Left ventricle myocardium inferior (tissue), 1 donor: ENCODE data around the gene IFITM2. TPM values are rescaled to one million over a fixed set of nuclear protein-coding genes. Genes with fewer than 3 reads are reported as not detected.
A peak's percentile ranks its signal among the peaks of the same experiment; 100 is the strongest.

Experiments used
- DNase-seq: peaks from one replicate; pipeline ENCODE4 v3.0.0-alpha.2; 2020
- H3K27ac ChIP-seq: fragments of 200-600 bp; replicated peaks from 2 replicates; pipeline ENCODE4 v1.8.0; 2021
- H3K27me3 ChIP-seq: fragments of 200-600 bp; 2 replicates; pipeline ENCODE4 v1.8.0; 2021; ENCODE audit warnings: low read depth
- H3K36me3 ChIP-seq: fragments of 200-600 bp; 2 replicates; pipeline ENCODE4 v1.8.0; 2021
- H3K4me1 ChIP-seq: fragments of 200-600 bp; 2 replicates; pipeline ENCODE4 v1.8.0; 2021
- H3K4me3 ChIP-seq: fragments of 200-600 bp; 2 replicates; pipeline ENCODE4 v1.8.0; 2021; ENCODE audit warnings: mild to moderate bottlenecking, moderate library complexity
- H3K9me3 ChIP-seq: fragments of 200-600 bp; replicated peaks from 2 replicates; pipeline ENCODE4 v1.8.0; 2021
- intact Hi-C: fragments of 100-400 bp; cut with micrococcal nuclease; formaldehyde crosslinking; loops from one replicate; pipeline ENCODE4 v1.11.0; 2022
- total RNA-seq: library from RNA; stranded (reverse); fragmentation: NEBNext Ultra II Directional; extraction: Animal tissue kit (Norgen Biotek cat#: 25700); gene quantifications from one replicate; pipeline ENCODE4 v1.2.1, GENCODE V29; 2021
- TF ChIP-seq, protein P1 (sequence below): fragments of 200-600 bp; IDR thresholded peaks from 2 replicates; pipeline ENCODE4 v1.8.0; 2021; ENCODE audit warnings: antibody characterized with exemption, mild to moderate bottlenecking, borderline replicate concordance
- donor health status: DM: no; HTN: yes; CAD: no; lungs with severe emphysema.

The IFITM2 gene
- total RNA-seq, 1 donor from 2014 or later: 160 TPM

GRCh38 chr11:288478-289397 is 18.9 kb upstream of the IFITM2 start, which contains the start of gene PGGHG:
TSS of gene PGGHG (plus strand) at chr11:289126. CDS start at chr11:289817, 691 bp downstream.
- Histone ChIP-seq H3K4me3 (peak within 1 kb of the TSS; percentile 81), H3K9me3 (no peaks in the 10 kb centered on the region), H3K4me1 (peaks cover 22% of the 10 kb centered on the region), H3K36me3 (no peaks in the 10 kb centered on the region), H3K27me3 (peaks cover 51% of the 10 kb centered on the region), H3K27ac (peak within 1 kb of the TSS; percentile 84)
- DNase-seq: peak; percentile 88
- intact Hi-C loops: no loop called here
- TF ChIP-seq, protein P1, sequence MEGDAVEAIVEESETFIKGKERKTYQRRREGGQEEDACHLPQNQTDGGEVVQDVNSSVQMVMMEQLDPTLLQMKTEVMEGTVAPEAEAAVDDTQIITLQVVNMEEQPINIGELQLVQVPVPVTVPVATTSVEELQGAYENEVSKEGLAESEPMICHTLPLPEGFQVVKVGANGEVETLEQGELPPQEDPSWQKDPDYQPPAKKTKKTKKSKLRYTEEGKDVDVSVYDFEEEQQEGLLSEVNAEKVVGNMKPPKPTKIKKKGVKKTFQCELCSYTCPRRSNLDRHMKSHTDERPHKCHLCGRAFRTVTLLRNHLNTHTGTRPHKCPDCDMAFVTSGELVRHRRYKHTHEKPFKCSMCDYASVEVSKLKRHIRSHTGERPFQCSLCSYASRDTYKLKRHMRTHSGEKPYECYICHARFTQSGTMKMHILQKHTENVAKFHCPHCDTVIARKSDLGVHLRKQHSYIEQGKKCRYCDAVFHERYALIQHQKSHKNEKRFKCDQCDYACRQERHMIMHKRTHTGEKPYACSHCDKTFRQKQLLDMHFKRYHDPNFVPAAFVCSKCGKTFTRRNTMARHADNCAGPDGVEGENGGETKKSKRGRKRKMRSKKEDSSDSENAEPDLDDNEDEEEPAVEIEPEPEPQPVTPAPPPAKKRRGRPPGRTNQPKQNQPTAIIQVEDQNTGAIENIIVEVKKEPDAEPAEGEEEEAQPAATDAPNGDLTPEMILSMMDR: no peak

GRCh38 chr11:289398-289711 is 18.3 kb upstream of the IFITM2 start:
- Histone ChIP-seq H3K27ac (peak overlapping the region; percentile 84), H3K36me3 (no peaks in the 10 kb centered on the region), H3K4me1 (peaks cover 22% of the 10 kb centered on the region), H3K9me3 (no peaks in the 10 kb centered on the region), H3K4me3 (peak overlapping the region; percentile 81), H3K27me3 (peaks cover 50% of the 10 kb centered on the region)
- TF ChIP-seq, protein P1: no peak
- DNase-seq: no peak
- intact Hi-C loops: no loop called here

DNA sequence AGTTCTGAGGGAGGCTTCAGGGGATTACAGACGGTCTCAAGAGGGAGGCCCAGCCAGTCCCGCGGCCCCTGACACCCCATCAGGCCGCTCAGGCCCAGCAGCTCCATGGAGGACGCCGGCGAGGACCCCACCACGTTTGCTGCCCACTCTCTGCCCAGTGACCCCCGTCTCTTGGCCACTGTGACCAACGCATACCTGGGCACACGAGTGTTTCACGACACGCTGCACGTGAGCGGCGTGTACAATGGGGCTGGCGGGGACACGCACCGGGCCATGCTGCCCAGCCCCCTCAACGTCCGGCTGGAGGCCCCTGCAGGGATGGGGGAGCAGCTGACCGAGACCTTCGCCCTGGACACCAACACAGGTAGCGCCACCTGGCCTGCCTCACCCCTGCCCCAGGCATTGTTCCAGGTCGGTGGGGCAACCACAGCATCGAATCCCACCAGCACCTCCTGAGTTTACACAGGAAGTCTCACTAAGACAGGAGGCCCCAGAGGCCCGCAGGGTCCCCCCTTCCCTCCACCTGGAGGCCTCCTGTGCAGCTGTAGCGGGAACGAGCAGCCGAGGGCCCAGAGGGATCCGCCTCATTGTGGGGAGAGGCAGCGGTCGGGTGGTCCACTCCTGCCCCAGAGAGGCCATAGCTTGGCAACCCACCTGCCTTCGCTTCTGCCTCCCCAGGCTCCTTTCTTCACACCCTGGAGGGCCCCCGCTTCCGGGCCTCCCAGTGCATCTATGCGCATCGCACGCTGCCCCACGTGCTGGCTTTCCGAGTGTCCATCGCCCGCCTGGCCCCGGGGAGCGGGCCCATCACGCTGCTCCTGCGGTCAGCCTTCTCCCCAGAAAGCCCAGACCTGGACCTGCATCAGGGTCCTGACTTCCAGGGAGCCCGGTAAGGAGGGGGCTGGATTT is 17.6 kb upstream of the IFITM2 start:
- TF ChIP-seq, protein P1: no peak
- DNase-seq: peak; percentile 13
- H3K4me3 ChIP-seq: peak overlapping the region; percentile 81
- H3K27ac ChIP-seq: peak overlapping the region; percentile 84
- H3K4me1 ChIP-seq: peaks cover 22% of the 10 kb centered on the region
- H3K27me3 ChIP-seq: peaks cover 49% of the 10 kb centered on the region
- intact Hi-C loops: no loop called here
- no peaks in the 10 kb centered on the region for H3K36me3 ChIP-seq
- no peaks in the 10 kb centered on the region for H3K9me3 ChIP-seq

GRCh38 chr11:290621-291231 is 16.9 kb upstream of the IFITM2 start:
- intact Hi-C loops: no loop called here
- TF ChIP-seq, protein P1: no peak
- Histone ChIP-seq H3K36me3 (no peaks in the 10 kb centered on the region), H3K27me3 (peaks cover 47% of the 10 kb centered on the region), H3K4me3 (no peak overlapping the region), H3K4me1 (peaks cover 22% of the 10 kb centered on the region), H3K27ac (no peak overlapping the region), H3K9me3 (no peaks in the 10 kb centered on the region)
- peak; percentile 12 for DNase-seq
